ENCODE data around the gene SRRD. TPM values are rescaled to one million over a fixed set of nuclear protein-coding genes. Genes with fewer than 3 reads are reported as not detected.

The SRRD gene
- total RNA-seq, 4 donors from 2014 or later: 3.0 to 11.4 (median 6.2) TPM

- intact Hi-C loops (cut with DNase I; ENCODE audit: low total_unique reads): no loop called here
- TF ChIP-seq EP300 (IDR thresholded peaks at IDR 0.05; ENCODE audit: low read depth) (no peak), POLR2A (IDR thresholded peaks at IDR 0.05) (no peak), POLR2AphosphoS5 (IDR thresholded peaks at IDR 0.05) (no peak)
- TF ChIP-seq, protein P1, sequence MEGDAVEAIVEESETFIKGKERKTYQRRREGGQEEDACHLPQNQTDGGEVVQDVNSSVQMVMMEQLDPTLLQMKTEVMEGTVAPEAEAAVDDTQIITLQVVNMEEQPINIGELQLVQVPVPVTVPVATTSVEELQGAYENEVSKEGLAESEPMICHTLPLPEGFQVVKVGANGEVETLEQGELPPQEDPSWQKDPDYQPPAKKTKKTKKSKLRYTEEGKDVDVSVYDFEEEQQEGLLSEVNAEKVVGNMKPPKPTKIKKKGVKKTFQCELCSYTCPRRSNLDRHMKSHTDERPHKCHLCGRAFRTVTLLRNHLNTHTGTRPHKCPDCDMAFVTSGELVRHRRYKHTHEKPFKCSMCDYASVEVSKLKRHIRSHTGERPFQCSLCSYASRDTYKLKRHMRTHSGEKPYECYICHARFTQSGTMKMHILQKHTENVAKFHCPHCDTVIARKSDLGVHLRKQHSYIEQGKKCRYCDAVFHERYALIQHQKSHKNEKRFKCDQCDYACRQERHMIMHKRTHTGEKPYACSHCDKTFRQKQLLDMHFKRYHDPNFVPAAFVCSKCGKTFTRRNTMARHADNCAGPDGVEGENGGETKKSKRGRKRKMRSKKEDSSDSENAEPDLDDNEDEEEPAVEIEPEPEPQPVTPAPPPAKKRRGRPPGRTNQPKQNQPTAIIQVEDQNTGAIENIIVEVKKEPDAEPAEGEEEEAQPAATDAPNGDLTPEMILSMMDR (IDR thresholded peaks at IDR 0.05): no peak
- Histone ChIP-seq H3K4me1 (peaks cover 16 to 39% (median 30%) of the 10 kb centered on the region in 4 donors), H3K36me3 (peaks cover 0 to 36% (median 9%) of the 10 kb centered on the region in 4 donors), H3K27me3 (no peaks in the 10 kb centered on the region), H3K27ac (no peak overlapping the region), H3K9me3 (no peaks in the 10 kb centered on the region), H3K4me3 (no peak overlapping the region)
- WGBS, 2 donors (ENCODE audit: low coverage in 1 of 2): 45 to 100% methylated on average over 1 to 4 of the region's 4 CpGs
- in situ Hi-C loops (cut with MboI; ENCODE audit: low pct_ligation_motif_present in 1 of 4, low pct_unique_long_range_greater_than_20kb in 1 of 4, low sequenced_read_pairs in 3 of 4): no loop called here
- no peak for DNase-seq
Measured at GRCh38 chr22:26477341-26477731, 6.3 kb upstream of the SRRD start.

GRCh38 chr22:26479043-26479791 lies 4.5 kb upstream of the SRRD start:
- intact Hi-C loops (cut with DNase I; ENCODE audit: low total_unique reads): no loop called here
- TF ChIP-seq POLR2A (IDR thresholded peaks at IDR 0.05) (no peak), EP300 (IDR thresholded peaks at IDR 0.05; ENCODE audit: low read depth) (no peak), POLR2AphosphoS5 (IDR thresholded peaks at IDR 0.05) (no peak)
- TF ChIP-seq, protein P1 (IDR thresholded peaks at IDR 0.05): no peak
- peak overlapping the region in 2 of 4 donors; percentile 19 to 35 for H3K4me3 ChIP-seq
- in situ Hi-C loops (cut with MboI; ENCODE audit: low pct_ligation_motif_present in 1 of 4, low pct_unique_long_range_greater_than_20kb in 1 of 4, low sequenced_read_pairs in 3 of 4): no loop called here
- DNase-seq: no peak
- H3K9me3 ChIP-seq: no peaks in the 10 kb centered on the region
- peaks cover 26 to 49% (median 41%) of the 10 kb centered on the region in 4 donors for H3K4me1 ChIP-seq
- H3K27ac ChIP-seq: peak overlapping the region; percentile 40 to 77 (median 73)
- no peaks in the 10 kb centered on the region for H3K27me3 ChIP-seq
- WGBS, 2 donors (ENCODE audit: low coverage in 1 of 2): 23 to 30% methylated on average over 8 to 12 of the region's 12 CpGs
- peaks cover 0 to 24% (median 5%) of the 10 kb centered on the region in 4 donors for H3K36me3 ChIP-seq

- WGBS, 2 donors (ENCODE audit: low coverage in 1 of 2): 15 to 40% methylated on average over 4 to 12 of the region's 12 CpGs
- in situ Hi-C loops (cut with MboI; ENCODE audit: low pct_ligation_motif_present in 1 of 4, low pct_unique_long_range_greater_than_20kb in 1 of 4, low sequenced_read_pairs in 3 of 4): no loop called here
Measured at GRCh38 chr22:26479792-26480610, 3.7 kb upstream of the SRRD start.

More at GRCh38 chr22:26479792-26480610, 3.7 kb upstream of the SRRD start:
- peaks cover 0 to 24% (median 5%) of the 10 kb centered on the region in 4 donors for H3K36me3 ChIP-seq
- H3K27me3 ChIP-seq: no peaks in the 10 kb centered on the region
- peak overlapping the region; percentile 40 to 77 (median 73) for H3K27ac ChIP-seq
- intact Hi-C loops (cut with DNase I; ENCODE audit: low total_unique reads): no loop called here
- H3K4me3 ChIP-seq: peak overlapping the region in 2 of 4 donors; percentile 19 to 35
- H3K4me1 ChIP-seq: peaks cover 33 to 57% (median 47%) of the 10 kb centered on the region in 4 donors
- no peaks in the 10 kb centered on the region for H3K9me3 ChIP-seq
- TF ChIP-seq POLR2A (IDR thresholded peaks at IDR 0.05) (no peak), EP300 (IDR thresholded peaks at IDR 0.05; ENCODE audit: low read depth) (no peak), POLR2AphosphoS5 (IDR thresholded peaks at IDR 0.05) (no peak)
- TF ChIP-seq, protein P1 (IDR thresholded peaks at IDR 0.05): no peak
- no peak for DNase-seq
